GM18517 (cell line): Measurements from ENCODE around the gene ACACA.
"Not testable (repeated sequence)": the region's sequence is repeated elsewhere in the genome, so short reads cannot be mapped to it uniquely, and the experiment has no call there.

ENCODE experiments used
- ATAC-seq: cut with Tn5 transposase; IDR thresholded peaks from one replicate; pipeline ENCODE4 v1.9.1; 2021; ENCODE audit warnings: mild to moderate bottlenecking, moderate library complexity; ENCODE audit not compliant: unreplicated experiment

ACACA gene

DNA sequence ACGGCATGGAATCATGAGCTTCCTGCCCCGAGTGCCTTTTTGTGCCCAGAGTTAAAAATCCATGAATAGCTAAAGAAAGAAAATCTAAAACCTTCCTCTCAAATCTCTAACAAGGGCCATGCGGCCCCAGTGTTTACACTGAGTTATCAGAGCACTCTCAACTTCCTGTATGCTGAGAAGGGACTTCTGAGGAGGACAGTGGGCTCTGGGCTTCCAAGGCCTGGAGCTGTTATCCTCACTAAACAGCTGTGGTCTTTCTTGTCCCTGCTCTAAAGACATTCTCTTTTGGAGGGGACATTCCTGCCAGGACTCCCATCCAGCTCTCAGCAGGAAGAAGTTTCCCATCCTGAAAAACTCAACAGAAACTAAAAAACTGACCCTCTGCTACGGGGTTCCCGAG lies 322.3 kb downstream of the ACACA start:
- ATAC-seq: no peak

DNA sequence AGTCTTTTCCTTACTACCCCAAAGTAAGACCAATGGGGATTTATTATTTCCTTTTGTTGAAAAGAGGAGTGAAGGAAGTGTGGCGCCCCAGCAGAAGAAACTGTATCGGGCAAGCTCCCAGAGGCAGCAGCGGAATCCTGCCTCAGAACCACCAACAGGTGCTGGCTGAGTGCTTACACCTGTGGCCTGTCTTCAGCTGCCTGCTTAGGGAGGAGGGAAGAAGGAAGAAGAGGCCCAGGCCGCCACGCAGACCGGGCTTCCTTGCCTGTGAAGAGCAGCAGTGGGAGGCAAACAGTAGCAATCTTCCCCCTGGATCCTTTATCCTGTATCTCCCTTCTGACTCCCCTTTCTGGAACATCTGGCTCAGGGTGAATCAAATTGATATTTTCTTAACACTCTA lies 323.2 kb downstream of the ACACA start:
- ATAC-seq: no peak

GRCh38 chr17:37082985-37083384 lies 323.7 kb downstream of the ACACA start:
- no peak for ATAC-seq

GRCh38 chr17:37082311-37082860 lies 324.2 kb downstream of the ACACA start:
- ATAC-seq: no peak

- ATAC-seq: no peak
Observed at GRCh38 chr17:37081287-37081686, 325.3 kb downstream of the ACACA start.

- ATAC-seq: no peak
Observed at GRCh38 chr17:37079735-37080134, 326.9 kb downstream of the ACACA start.

DNA sequence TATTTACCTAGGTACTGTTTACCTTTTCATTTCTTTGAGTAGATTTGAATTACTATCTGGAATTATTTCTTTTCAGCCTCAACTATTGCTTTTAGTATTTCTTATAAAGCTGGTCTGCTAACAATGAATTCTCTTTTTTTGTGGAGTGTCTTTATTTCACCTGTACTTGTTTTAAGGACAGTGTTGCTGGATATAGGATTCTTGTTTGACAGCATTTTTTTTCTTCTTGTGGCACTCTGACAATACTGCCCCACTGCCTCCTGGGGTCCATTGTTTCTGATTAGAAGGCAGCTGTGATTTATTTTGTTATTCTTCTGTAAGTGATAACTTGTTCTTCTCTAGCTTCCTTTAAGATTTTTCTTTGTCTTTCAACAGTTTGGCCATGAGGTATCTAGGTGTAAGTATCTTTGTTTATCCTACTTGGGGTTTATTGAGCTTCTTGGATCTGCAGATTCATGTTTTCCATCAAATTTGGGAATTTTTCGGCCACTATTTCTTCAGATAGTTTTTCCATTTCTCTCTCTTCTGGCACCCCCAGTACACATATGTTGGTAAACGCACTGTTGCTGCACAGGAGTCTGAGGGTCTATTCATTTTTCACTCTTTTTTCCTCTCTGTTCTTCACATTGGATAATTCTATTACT lies 327.4 kb downstream of the ACACA start:
- ATAC-seq: no peak

- not testable (repeated sequence) for ATAC-seq
Observed at GRCh38 chr17:37073464-37073863, 333.2 kb downstream of the ACACA start.

- no peak for ATAC-seq
Observed at GRCh38 chr17:37069087-37069486, 337.5 kb downstream of the ACACA start.

- no peak for ATAC-seq
Observed at GRCh38 chr17:37068266-37068665, 338.4 kb downstream of the ACACA start.

- ATAC-seq: no peak
Observed at GRCh38 chr17:37067555-37068111, 339.0 kb downstream of the ACACA start.

- ATAC-seq: no peak
Observed at GRCh38 chr17:37066322-37067255, 340.0 kb downstream of the ACACA start.

- no peak for ATAC-seq
Observed at GRCh38 chr17:37065486-37066321, 340.9 kb downstream of the ACACA start.

DNA sequence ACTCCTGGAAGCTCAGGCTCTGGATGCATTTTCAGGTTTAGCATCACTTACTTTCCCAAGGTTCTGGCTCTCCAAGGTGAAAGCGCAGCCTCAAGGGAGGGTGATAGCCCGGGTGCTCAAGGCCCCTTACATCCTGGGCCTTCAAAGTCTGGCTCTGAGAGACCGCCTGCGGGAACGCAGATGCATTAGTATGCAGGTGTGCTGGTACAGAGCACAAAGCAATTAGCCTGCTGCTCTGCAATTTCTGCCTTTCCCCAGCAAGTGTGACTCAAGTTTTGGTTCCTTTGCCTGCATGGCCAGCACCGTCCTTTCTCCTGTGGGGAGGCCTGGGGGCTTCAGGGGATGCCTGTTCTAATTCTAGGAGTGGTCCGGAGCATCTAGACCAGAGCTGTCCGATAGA lies 341.7 kb downstream of the ACACA start:
- ATAC-seq: no peak

GRCh38 chr17:37064206-37064605 lies 342.4 kb downstream of the ACACA start:
- ATAC-seq: no peak

DNA sequence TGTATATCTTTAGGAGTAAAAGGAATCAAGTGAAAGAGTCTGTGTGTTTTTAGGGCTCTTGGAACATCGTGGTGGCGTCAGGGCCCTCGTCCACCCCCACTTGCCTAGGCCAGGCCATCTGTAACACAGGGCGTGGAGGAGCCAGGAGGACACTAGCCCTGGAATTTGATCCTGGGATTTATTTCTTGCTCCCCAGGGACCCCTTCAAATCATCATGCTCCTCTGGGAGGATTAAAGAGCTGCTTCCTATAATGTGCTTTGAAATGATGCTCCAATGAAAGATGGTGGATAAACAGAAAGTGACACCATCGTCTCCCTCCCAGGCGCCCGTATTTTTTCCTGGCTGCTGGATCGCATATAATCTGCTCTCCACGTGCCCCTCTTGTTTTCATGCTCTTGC lies 344.6 kb downstream of the ACACA start:
- ATAC-seq: no peak

GRCh38 chr17:37060928-37061327 lies 345.7 kb downstream of the ACACA start:
- no peak for ATAC-seq

GRCh38 chr17:37060094-37060493 lies 346.5 kb downstream of the ACACA start:
- ATAC-seq: no peak

- ATAC-seq: no peak
Observed at GRCh38 chr17:37059493-37059892, 347.1 kb downstream of the ACACA start.

DNA sequence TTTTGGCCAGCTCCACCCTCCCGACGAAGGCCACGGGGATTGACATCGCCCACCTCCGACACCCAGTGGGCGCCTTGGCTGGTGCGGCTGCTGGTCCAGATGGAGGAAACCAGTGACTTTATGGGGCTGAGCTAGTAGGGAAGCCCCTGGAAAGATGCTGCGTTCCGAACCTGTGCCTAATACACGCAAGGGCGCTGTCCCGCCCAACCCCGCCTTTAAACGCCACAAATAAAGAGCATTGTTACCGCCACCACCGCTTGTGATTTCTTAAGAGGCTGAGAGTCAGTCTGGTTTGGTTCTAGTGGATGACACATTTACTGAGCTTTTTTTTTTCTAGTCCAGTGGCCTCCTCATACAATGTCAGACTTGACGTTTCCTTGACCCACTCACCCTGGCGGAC lies 350.0 kb downstream of the ACACA start:
- ATAC-seq: no peak

- ATAC-seq: no peak
Observed at GRCh38 chr17:37054894-37055293, 351.7 kb downstream of the ACACA start.
